NB4 (cell line): ENCODE measurements around the gene CHST8.

Source experiments
- DNase-seq: peaks from one replicate; pipeline ENCODE4 v3.0.0; 2010; ENCODE audit warnings: low read depth
- H3K4me3 ChIP-seq: one replicate; pipeline ENCODE4 v1.5.1; 2011; ENCODE audit warnings: mild to moderate bottlenecking, low read depth, low read length, moderate library complexity
- CTCF ChIP-seq: IDR thresholded peaks from one replicate; pipeline ENCODE4 v1.5.1; 2012; ENCODE audit warnings: low read depth, low read length
- MAX ChIP-seq: IDR thresholded peaks from 2 replicates; pipeline ENCODE4 v1.6.1; 2011; ENCODE audit warnings: low read depth, low read length
- MYC ChIP-seq: IDR thresholded peaks from 2 replicates; pipeline ENCODE4 v1.6.1; 2011; ENCODE audit warnings: low read depth, low read length
- POLR2A ChIP-seq: IDR thresholded peaks from 2 replicates; pipeline ENCODE4 v1.6.1; 2011; ENCODE audit warnings: mild to moderate bottlenecking; ENCODE audit not compliant: insufficient read length; ENCODE audit errors: extremely low read depth

CHST8 gene

GRCh38 chr19:33684538-33685232, 62.9 kb downstream of the CHST8 start:
- DNase-seq: no peak
- TF ChIP-seq CTCF: no peak
- no peak for TF ChIP-seq POLR2A
- TF ChIP-seq MAX: no peak
- TF ChIP-seq MYC: no peak
- no peak overlapping the region for H3K4me3 ChIP-seq

GRCh38 chr19:33685541-33685940, 63.8 kb downstream of the CHST8 start:
- DNase-seq: no peak
- no peak overlapping the region for H3K4me3 ChIP-seq
- TF ChIP-seq POLR2A (no peak), MYC (no peak), MAX (no peak), CTCF (no peak)

- no peak for TF ChIP-seq MYC
- TF ChIP-seq POLR2A: no peak
- no peak for TF ChIP-seq CTCF
- TF ChIP-seq MAX: no peak
- DNase-seq: no peak
- H3K4me3 ChIP-seq: no peak overlapping the region
Measured at GRCh38 chr19:33686262-33686661, 64.5 kb downstream of the CHST8 start.

- no peak for DNase-seq
- no peak overlapping the region for H3K4me3 ChIP-seq
- TF ChIP-seq POLR2A: no peak
- TF ChIP-seq MYC: no peak
- no peak for TF ChIP-seq CTCF
- TF ChIP-seq MAX: no peak
Measured at GRCh38 chr19:33686687-33687480, 65.1 kb downstream of the CHST8 start.

- TF ChIP-seq CTCF (no peak), MYC (no peak), MAX (no peak), POLR2A (no peak)
- no peak for DNase-seq
- H3K4me3 ChIP-seq: no peak overlapping the region
Measured at GRCh38 chr19:33687481-33688170, 65.9 kb downstream of the CHST8 start.
